SK-N-SH treated with all-trans-retinoic acid at 6 μM for 48 hours (cell line): ENCODE data around the gene ZNF322.

ENCODE experiments used
- GLIS3 ChIP-seq: fragments of 250-450 bp; sonication (Bioruptor Pico); IDR thresholded peaks from 2 replicates; pipeline ENCODE4 v1.5.0; 2020; ENCODE audit warnings: mild to moderate bottlenecking, moderate library complexity
- ISL1 ChIP-seq: fragments of 250-450 bp; sonication (Bioruptor Pico); IDR thresholded peaks from 2 replicates; pipeline ENCODE4 v2.1.2; 2022; ENCODE audit warnings: mild to moderate bottlenecking, moderate library complexity
- RARB ChIP-seq: fragments of 250-450 bp; sonication (Bioruptor Pico); IDR thresholded peaks from 2 replicates; pipeline ENCODE4 v1.8.0; 2021; ENCODE audit warnings: mild to moderate bottlenecking, moderate library complexity
- ZNF70 ChIP-seq: fragments of 450-650 bp; formaldehyde crosslinking; IDR thresholded peaks from 2 replicates; pipeline ENCODE4 v1.5.0; 2020; ENCODE audit warnings: mild to moderate bottlenecking, moderate library complexity
- TF ChIP-seq, protein P1 (sequence below): fragments of 250-450 bp; sonication (Bioruptor Pico); IDR thresholded peaks from 2 replicates; pipeline ENCODE4 v1.8.0; 2020; ENCODE audit warnings: mild to moderate bottlenecking, moderate library complexity, borderline replicate concordance
- TF ChIP-seq, protein P2 (sequence below): fragments of 250-450 bp; sonication (Bioruptor Pico); IDR thresholded peaks from 2 replicates; pipeline ENCODE4 v1.5.0; 2020; ENCODE audit warnings: mild to moderate bottlenecking, moderate library complexity
- TF ChIP-seq, protein P3 (sequence below): fragments of 250-450 bp; sonication (Bioruptor Pico); IDR thresholded peaks from 2 replicates; pipeline ENCODE4 v1.5.1; 2020; ENCODE audit warnings: low read depth, mild to moderate bottlenecking, moderate library complexity

DNA sequence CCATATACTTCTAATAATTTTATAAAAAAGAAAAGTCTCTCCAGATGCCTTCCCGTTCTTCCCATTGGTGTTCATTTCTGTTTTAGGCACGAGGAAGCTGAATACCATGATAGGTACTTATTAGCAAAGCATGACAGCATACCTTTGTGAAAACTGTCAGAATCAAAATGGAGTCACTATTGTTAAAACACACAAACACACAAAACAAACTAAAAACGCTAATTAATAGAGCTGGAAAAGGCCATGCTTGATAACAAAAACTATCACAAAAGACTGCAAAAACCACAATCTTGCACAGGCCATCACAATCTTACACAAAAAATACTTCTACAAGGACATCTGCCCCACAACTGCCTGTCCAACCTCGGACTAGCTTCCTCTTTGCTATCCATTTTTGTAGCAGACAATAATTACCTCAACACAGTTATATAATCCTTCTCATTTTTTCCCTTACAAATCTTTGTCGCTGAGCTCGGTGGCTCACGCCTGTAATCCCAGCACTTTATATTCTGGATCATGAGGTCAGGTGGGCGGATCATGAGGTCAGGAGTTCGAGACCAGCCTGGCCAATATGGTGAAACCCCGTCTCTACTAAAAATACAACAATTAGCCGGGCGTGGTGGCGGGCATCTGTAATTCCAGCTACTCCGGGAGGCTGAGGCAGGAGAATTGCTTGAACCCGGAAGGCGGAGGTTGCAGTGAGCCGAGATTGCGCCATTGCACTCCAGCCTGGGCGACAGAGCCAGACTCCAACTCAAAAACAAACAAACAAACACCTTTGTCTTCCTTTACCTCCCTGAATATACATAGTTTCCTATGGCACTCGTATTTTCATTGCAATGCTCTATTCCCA, 66.0 kb downstream of the ZNF322 start:
- TF ChIP-seq ZNF70 (CRISPR knock-in tag) (no peak), GLIS3 (CRISPR knock-in tag) (no peak), RARB (CRISPR knock-in tag) (no peak), ISL1 (CRISPR knock-in tag) (no peak)
- TF ChIP-seq, protein P1, sequence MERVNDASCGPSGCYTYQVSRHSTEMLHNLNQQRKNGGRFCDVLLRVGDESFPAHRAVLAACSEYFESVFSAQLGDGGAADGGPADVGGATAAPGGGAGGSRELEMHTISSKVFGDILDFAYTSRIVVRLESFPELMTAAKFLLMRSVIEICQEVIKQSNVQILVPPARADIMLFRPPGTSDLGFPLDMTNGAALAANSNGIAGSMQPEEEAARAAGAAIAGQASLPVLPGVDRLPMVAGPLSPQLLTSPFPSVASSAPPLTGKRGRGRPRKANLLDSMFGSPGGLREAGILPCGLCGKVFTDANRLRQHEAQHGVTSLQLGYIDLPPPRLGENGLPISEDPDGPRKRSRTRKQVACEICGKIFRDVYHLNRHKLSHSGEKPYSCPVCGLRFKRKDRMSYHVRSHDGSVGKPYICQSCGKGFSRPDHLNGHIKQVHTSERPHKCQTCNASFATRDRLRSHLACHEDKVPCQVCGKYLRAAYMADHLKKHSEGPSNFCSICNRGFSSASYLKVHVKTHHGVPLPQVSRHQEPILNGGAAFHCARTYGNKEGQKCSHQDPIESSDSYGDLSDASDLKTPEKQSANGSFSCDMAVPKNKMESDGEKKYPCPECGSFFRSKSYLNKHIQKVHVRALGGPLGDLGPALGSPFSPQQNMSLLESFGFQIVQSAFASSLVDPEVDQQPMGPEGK (CRISPR knock-in tag) = no peak
- TF ChIP-seq, protein P2, sequence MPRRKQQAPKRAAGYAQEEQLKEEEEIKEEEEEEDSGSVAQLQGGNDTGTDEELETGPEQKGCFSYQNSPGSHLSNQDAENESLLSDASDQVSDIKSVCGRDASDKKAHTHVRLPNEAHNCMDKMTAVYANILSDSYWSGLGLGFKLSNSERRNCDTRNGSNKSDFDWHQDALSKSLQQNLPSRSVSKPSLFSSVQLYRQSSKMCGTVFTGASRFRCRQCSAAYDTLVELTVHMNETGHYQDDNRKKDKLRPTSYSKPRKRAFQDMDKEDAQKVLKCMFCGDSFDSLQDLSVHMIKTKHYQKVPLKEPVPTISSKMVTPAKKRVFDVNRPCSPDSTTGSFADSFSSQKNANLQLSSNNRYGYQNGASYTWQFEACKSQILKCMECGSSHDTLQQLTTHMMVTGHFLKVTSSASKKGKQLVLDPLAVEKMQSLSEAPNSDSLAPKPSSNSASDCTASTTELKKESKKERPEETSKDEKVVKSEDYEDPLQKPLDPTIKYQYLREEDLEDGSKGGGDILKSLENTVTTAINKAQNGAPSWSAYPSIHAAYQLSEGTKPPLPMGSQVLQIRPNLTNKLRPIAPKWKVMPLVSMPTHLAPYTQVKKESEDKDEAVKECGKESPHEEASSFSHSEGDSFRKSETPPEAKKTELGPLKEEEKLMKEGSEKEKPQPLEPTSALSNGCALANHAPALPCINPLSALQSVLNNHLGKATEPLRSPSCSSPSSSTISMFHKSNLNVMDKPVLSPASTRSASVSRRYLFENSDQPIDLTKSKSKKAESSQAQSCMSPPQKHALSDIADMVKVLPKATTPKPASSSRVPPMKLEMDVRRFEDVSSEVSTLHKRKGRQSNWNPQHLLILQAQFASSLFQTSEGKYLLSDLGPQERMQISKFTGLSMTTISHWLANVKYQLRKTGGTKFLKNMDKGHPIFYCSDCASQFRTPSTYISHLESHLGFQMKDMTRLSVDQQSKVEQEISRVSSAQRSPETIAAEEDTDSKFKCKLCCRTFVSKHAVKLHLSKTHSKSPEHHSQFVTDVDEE (CRISPR knock-in tag) = no peak
- TF ChIP-seq, protein P3, sequence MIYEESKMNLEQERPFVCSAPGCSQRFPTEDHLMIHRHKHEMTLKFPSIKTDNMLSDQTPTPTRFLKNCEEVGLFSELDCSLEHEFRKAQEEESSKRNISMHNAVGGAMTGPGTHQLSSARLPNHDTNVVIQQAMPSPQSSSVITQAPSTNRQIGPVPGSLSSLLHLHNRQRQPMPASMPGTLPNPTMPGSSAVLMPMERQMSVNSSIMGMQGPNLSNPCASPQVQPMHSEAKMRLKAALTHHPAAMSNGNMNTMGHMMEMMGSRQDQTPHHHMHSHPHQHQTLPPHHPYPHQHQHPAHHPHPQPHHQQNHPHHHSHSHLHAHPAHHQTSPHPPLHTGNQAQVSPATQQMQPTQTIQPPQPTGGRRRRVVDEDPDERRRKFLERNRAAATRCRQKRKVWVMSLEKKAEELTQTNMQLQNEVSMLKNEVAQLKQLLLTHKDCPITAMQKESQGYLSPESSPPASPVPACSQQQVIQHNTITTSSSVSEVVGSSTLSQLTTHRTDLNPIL (CRISPR knock-in tag) = no peak
